Sigmoid colon (tissue), 4 donors: ENCODE data around the gene PRKN.

Source experiments
- POLR2AphosphoS5 ChIP-seq, 4 donors: sonication (generic); formaldehyde crosslinking; IDR thresholded peaks; one replicate each; pipeline ENCODE4 v1.6.1; 2017; ENCODE audit warnings: antibody characterized with exemption in 4 of 4
- TF ChIP-seq, protein P1 (sequence below), 4 experiments: fragments of 450-650 bp in 3 of 4; fragments of 200-600 bp in 1 of 4; IDR thresholded peaks; one replicate each; pipeline ENCODE4 v1.5.1; 2016 to 2019; ENCODE audit warnings: antibody characterized with exemption in 4 of 4, mild to moderate bottlenecking in 3 of 4, moderate library complexity in 2 of 4

DNA sequence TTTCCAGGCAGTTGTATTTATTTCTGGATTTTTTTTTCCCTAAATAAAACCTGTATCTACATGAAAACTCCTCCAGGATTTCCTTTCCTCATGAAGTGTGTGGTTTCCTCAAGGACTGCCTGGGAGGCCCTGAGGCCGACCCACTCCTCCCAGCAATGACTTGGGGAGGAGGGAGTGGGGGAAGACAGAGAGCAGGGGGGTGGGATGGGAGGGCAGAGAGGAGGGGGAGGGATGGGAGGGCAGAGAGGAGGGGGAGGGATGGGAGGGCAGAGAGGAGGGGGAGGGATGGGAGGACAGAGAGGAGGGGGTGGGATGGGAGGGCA is 1291.9 kb downstream of the PRKN start:
- TF ChIP-seq, protein P1, sequence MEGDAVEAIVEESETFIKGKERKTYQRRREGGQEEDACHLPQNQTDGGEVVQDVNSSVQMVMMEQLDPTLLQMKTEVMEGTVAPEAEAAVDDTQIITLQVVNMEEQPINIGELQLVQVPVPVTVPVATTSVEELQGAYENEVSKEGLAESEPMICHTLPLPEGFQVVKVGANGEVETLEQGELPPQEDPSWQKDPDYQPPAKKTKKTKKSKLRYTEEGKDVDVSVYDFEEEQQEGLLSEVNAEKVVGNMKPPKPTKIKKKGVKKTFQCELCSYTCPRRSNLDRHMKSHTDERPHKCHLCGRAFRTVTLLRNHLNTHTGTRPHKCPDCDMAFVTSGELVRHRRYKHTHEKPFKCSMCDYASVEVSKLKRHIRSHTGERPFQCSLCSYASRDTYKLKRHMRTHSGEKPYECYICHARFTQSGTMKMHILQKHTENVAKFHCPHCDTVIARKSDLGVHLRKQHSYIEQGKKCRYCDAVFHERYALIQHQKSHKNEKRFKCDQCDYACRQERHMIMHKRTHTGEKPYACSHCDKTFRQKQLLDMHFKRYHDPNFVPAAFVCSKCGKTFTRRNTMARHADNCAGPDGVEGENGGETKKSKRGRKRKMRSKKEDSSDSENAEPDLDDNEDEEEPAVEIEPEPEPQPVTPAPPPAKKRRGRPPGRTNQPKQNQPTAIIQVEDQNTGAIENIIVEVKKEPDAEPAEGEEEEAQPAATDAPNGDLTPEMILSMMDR (IDR thresholded peaks at IDR 0.05) = no peak
- TF ChIP-seq POLR2AphosphoS5 (IDR thresholded peaks at IDR 0.05) = no peak
